NOMO-1 treated with DMSO at 0.1 percent for 48 hours (cell line): ENCODE measurements around the gene CRYGN.

Experiments used
- DNase-seq: peaks from one replicate; lab custom pipeline; 2025; ENCODE audit not compliant: unreplicated experiment; lab: John Stamatoyannopoulos, UW

Gene CRYGN

GRCh38 chr7:151439855-151440798 lies at the start of gene CRYGN:
CRYGN (minus strand) TSS chr7:151440141; CDS start chr7:151439917, 224 bp downstream.
- DNase-seq, result no peak

DNA sequence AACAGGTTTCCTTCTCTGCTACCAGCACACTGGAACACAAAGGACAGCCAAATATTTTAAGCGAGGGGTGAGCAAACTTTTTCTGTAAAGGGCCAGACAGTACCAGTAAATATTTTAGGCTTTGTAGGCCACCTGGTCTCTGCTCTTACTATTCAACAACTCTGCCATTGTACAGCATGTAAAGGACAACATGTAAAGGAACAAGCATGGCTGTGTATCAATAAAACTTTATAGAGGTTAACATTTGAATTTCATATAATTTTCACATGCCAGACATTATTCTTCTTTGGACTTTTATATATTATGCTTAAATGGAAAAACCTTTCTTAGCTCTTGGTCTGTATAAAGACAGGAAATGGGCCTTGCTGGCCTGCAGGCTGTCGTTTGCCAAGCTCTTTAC lies 49.6 kb upstream of the CRYGN start:
- DNase-seq, result no peak

- DNase-seq, result no peak
Measured at GRCh38 chr7:151488096-151488495, 48.2 kb upstream of the CRYGN start.

DNA sequence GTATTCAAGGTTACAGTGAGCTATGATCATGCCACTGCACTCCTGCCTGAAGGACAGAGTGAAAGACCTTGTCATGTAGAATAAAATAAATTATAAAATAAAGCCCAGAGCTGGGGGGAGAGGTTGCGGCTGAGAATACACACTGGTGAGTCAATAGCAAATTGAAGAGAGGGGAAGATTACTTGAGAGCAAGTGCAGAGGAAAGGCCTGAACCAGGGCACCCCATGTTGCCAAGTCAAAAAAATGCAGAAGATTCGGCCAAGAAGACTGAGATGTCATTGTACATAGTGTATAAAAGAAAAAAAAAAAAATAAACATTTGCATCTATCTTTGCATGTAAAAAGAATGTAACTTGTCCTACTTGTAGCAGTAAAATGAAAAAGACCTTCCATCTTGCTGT lies 47.3 kb upstream of the CRYGN start:
- DNase-seq, result no peak

DNA sequence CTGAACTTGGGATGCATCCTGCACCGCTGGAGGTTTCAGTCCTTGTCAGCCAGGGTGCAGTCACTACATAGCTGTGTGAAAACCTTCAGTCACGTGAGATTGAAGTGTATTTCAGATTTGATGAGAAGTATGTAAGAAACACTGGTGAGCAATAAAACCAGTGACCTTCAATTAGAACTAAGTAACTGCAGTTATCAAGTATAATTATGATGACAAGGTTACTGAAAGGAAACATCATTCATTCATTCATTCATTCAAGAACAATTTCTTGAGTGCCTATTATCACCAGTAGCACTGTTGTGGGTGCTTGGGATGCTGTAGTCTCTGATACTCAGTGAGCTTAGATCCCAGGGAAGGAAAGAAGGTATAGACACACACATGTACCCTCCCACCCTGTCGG lies 46.1 kb upstream of the CRYGN start:
- DNase-seq, result no peak

GRCh38 chr7:151484971-151485707 lies 45.2 kb upstream of the CRYGN start:
- DNase-seq, result peak; percentile 62

GRCh38 chr7:151483711-151483983 lies 43.7 kb upstream of the CRYGN start:
- DNase-seq, result no peak

GRCh38 chr7:151482883-151483710 lies 43.2 kb upstream of the CRYGN start:
- DNase-seq, result no peak

- DNase-seq, result no peak
Measured at GRCh38 chr7:151481650-151482505, 41.9 kb upstream of the CRYGN start.

- DNase-seq, result no peak
Measured at GRCh38 chr7:151477867-151478266, 37.9 kb upstream of the CRYGN start.

GRCh38 chr7:151472644-151473380 lies 32.9 kb upstream of the CRYGN start:
- no peak for DNase-seq

DNA sequence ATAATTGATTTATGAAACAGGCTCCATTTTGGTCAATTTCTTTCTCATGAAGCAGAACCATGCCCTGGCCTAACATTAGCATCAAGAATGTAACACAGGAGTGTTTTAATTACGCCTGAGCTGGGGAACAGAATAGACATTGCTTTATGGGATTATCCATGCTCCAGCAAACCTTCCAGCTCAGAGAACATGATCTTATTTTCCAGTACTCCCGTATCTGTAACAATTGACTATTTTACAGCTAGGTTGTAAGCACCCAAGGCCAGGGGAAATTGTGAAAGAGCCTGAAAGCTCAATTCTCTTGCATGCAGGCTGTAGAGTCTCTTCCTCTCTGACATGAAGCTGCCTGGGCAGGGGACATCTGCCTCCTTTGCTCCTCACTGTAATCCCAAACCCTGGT lies 30.8 kb upstream of the CRYGN start:
- no peak for DNase-seq

- no peak for DNase-seq
Measured at GRCh38 chr7:151469281-151469680, 29.3 kb upstream of the CRYGN start.

DNA sequence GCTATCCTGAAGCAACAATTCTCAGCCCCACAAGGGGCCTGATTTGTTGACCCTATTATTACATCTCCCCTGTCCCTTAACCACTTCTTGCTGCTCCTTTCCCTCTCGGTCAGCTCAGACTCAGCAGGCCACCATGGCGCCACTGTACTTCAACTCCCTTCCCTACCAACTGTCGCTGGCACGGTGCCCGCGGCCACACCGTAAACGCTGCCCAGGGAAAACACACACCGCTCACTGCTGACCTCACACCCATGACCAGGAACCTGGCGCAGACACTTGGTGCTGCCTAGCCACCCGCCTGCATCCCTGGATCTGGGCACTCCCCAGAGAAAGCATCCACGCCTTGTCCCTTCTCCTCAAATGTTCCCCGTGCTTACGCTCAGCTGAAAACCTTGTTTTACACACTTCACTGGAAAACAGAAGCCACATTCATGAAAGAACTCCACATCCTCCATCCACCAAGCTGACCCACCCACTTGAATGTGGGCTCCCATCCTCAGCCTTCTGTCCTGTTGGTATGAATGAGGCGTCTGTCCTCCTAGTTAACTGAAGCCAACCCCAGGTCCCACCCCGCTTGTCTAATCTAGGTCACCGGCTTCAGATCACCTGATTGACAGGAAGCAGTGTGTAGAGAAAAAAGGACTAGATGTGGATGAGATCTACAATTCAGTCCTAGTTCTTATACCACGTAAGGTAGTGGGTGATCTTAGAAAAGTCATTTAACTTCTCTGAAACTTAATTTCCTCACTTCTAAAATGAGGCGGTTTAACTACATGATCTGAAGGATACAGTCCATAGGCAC lies 28.5 kb upstream of the CRYGN start:
- DNase-seq, result no peak

DNA sequence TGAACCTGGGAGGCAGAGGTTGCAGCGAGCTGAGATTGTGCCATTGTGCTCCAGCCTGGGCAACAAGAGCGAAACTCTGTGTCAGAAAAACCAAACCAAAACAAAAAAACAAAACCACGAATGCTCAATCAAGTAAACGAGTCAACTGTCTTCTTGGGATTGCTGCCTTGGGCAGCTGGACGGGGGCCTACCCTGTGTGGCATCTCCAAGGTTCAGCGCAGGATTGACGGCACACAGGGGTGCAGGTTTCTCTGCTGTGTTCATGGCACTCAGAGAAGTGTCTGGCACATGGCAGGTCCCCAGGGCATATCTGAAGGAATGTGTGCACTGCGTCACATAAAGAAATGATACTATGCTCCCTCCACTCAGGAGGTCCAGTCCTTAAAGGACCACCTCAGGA lies 25.2 kb upstream of the CRYGN start:
- DNase-seq, result no peak

DNA sequence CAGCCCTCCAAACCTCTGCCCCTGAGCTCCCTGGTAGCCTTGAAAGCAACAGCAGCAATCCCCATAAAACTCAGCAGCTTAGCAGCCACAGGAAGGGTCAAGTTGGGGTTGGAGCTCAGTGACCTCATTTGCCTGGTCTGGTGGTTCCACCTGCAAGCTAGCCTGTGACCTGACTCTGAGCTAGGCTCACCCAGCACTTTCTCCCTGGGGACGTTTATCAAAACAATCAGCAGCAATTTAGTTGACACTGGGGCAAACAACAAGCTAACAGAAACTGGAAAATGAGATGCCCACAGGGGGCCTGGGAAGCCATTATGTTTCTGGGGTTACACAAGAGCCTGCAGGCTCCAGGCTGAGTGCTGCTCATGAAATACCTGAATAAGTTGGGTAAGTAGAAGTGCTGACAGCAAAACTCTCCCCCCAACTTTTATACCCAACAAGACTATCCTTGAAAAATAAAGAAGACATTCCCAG lies 22.4 kb upstream of the CRYGN start:
- no peak for DNase-seq

GRCh38 chr7:151461942-151462230 lies 21.9 kb upstream of the CRYGN start:
- DNase-seq, result no peak

- no peak for DNase-seq
Measured at GRCh38 chr7:151461096-151461941, 21.4 kb upstream of the CRYGN start.
